Lung (tissue), 12 donors: ENCODE measurements around the gene PKM. TPM values are rescaled to one million over a fixed set of nuclear protein-coding genes. Genes with fewer than 3 reads are reported as not detected.

Source experiments
- ATAC-seq: fragments of 200-7000 bp; cut with Tn5 transposase; one replicate; pipeline ENCODE4 v1.9.1; 2020; ENCODE audit warnings: moderate number of reproducible peaks; ENCODE audit not compliant: insufficient read depth, low FRiP score
- DNase-seq, 3 donors: peaks; one replicate each; pipeline ENCODE4 v3.0.0-alpha.2; 2013 to 2017
- H3K27ac ChIP-seq, 2 donors: one replicate each; pipeline ENCODE4 v1.5.1; 2013; ENCODE audit warnings: mild to moderate bottlenecking in 2 of 2, moderate library complexity in 2 of 2, control low read depth in 1 of 2, inconsistent platforms in 1 of 2, low read depth in 1 of 2, low read length in 1 of 2
- H3K27me3 ChIP-seq, 3 donors: one replicate each; pipeline ENCODE4 v1.5.1; 2013; ENCODE audit warnings: low read length in 2 of 3; ENCODE audit not compliant: control insufficient read depth in 3 of 3, insufficient read depth in 3 of 3
- H3K36me3 ChIP-seq, 4 donors: one replicate each; pipeline ENCODE4 v1.5.1; 2013; ENCODE audit warnings: low read length in 4 of 4, mild to moderate bottlenecking in 1 of 4, moderate library complexity in 1 of 4; ENCODE audit not compliant: control insufficient read depth in 4 of 4, insufficient read depth in 4 of 4
- H3K4me1 ChIP-seq, 5 donors: one replicate each; pipeline ENCODE4 v1.5.1; 2013; ENCODE audit warnings: low read length in 5 of 5, mild to moderate bottlenecking in 2 of 5, moderate library complexity in 1 of 5; ENCODE audit not compliant: control insufficient read depth in 5 of 5, insufficient read depth in 5 of 5
- H3K4me3 ChIP-seq: one replicate; pipeline ENCODE4 v1.5.1; 2013; ENCODE audit warnings: mild to moderate bottlenecking, control low read depth, moderate library complexity
- H3K9ac ChIP-seq, 2 donors: one replicate each; pipeline ENCODE4 v1.5.1; 2013; ENCODE audit warnings: low read length in 2 of 2, control low read depth in 1 of 2; ENCODE audit not compliant: insufficient read depth in 1 of 2
- H3K9me3 ChIP-seq, 4 donors: one replicate each; pipeline ENCODE4 v1.5.1; 2013; ENCODE audit warnings: low read length in 3 of 4, mild to moderate bottlenecking in 1 of 4, moderate library complexity in 1 of 4; ENCODE audit not compliant: control insufficient read depth in 4 of 4, insufficient read depth in 3 of 4
- WGBS, 2 donors: extraction: QIAGEN DNeasy Blood & Tissue Kit; methylation state at CpG; one replicate each; pipeline ENCODE4 v1.1.7; 2013; 5-methylcytosine and 5-hydroxymethylcytosine counted together
- polyA plus RNA-seq, 2 donors: library from polyadenylated mRNA; stranded (reverse); fragments of 200-250 nt; gene quantifications; one replicate each; pipeline ENCODE4 v1.2.1, GENCODE V29; 2013
- total RNA-seq, 2 donors: library from RNA; depleted of rRNA in 1 of 2; stranded (reverse); fragments of >200 nt in 1 of 2; gene quantifications; one replicate each; pipeline ENCODE4 v1.2.1, GENCODE V29; 2014 to 2021
- TF ChIP-seq, protein P1 (sequence below): IDR thresholded peaks from 2 replicates; pipeline ENCODE4 v1.5.1; 2012; ENCODE audit warnings: mild to moderate bottlenecking; ENCODE audit errors: control extremely low read depth, extremely low read depth
- donor health status: control.
- donor health status: control.
- donor health status: Bipolar disorder and iron deficiency.
- donor health status: healthy.
- donor health status: DM: yes; HTN: yes; CAD: no.

The PKM gene
- total and polyA plus RNA-seq, 4 donors, result 235 to 867 (median 504) TPM

DNA sequence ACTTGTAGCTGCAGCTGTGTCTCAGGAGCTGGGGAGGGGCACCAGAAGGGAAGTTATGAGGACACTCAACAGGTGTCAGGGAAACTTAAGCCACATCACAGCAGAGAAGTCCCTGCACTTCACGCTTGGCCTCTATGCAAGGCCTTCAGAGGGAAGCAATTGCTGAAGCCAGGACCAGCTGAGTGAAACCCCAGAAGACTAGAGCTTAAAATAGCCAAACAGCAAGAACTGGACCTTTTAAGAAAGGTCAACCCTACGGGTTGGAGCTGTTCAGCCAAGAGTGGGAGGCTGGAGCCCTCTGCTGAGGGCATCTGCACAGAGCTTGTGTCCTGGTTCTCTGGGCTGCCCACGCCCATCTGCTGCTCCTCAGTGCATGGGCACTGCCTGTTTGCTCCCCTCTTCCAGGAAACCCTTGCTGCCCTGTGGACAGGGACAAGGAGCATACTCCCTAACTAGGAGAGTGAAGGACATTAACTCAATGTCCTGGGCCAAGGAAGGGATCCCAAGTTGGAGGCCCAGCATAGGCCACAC, 29.5 kb downstream of the PKM start:
- no peak for ATAC-seq
- peaks cover 0 to 4% (median 3%) of the 10 kb centered on the region in 3 donors for H3K27me3 ChIP-seq
- no peak overlapping the region for H3K27ac ChIP-seq
- H3K9ac ChIP-seq, result no peak overlapping the region
- WGBS, 2 donors, result 78 to 85% methylated on average over 3 of the region's 3 CpGs
- TF ChIP-seq, protein P1, sequence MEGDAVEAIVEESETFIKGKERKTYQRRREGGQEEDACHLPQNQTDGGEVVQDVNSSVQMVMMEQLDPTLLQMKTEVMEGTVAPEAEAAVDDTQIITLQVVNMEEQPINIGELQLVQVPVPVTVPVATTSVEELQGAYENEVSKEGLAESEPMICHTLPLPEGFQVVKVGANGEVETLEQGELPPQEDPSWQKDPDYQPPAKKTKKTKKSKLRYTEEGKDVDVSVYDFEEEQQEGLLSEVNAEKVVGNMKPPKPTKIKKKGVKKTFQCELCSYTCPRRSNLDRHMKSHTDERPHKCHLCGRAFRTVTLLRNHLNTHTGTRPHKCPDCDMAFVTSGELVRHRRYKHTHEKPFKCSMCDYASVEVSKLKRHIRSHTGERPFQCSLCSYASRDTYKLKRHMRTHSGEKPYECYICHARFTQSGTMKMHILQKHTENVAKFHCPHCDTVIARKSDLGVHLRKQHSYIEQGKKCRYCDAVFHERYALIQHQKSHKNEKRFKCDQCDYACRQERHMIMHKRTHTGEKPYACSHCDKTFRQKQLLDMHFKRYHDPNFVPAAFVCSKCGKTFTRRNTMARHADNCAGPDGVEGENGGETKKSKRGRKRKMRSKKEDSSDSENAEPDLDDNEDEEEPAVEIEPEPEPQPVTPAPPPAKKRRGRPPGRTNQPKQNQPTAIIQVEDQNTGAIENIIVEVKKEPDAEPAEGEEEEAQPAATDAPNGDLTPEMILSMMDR, result no peak
- peaks cover 30 to 57% (median 48%) of the 10 kb centered on the region in 4 donors for H3K36me3 ChIP-seq
- H3K9me3 ChIP-seq, result no peaks in the 10 kb centered on the region
- no peak for DNase-seq
- H3K4me1 ChIP-seq, result peaks cover 0 to 11% (median 0%) of the 10 kb centered on the region in 5 donors
- no peak overlapping the region for H3K4me3 ChIP-seq

DNA sequence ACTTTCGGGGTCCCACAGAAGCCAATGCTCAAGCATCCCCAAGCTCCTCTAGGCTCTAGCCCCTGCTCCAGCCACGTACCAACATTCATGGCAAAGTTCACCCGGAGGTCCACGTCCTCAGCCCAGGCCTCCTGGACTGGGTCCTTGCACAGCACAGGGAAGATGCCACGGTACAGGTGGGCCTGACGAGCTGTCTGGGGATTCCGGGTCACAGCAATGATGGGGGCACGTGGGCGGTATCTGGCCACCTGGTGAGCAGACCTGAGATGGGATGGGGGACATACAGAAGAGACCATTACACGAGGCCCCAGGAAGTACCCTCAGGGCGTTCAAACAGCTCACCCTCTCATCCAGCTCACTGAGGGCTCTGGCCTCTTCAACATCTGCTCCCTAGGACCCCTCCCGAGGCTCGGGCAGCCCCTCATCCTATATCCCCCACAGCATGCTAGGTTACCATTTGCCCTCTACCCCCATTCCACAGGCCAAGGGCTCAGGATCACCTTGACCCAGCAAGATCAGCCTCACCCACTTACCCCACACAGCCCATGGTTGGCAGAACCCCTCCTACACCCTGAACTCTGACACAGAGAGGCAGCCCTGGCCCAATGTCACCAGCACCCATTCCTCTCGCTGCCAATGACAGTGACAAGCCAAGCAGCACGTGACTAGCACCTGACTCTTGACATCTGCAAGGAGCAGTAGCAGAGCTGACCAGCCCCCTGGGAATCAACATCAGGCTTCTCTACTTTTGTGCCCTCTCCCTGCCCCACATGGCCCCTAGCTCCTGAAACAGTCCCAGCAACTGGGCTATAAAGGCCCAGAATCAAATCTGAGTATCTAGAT, 30.4 kb downstream of the PKM start:
- ATAC-seq (no peak), DNase-seq (no peak)
- 92 to 94% methylated on average over 15 of the region's 15 CpGs for WGBS, 2 donors
- TF ChIP-seq, protein P1, result no peak
- peaks cover 0 to 11% (median 0%) of the 10 kb centered on the region in 5 donors for H3K4me1 ChIP-seq
- peaks cover 22 to 51% (median 44%) of the 10 kb centered on the region in 4 donors for H3K36me3 ChIP-seq
- no peaks in the 10 kb centered on the region for H3K9me3 ChIP-seq
- H3K4me3 ChIP-seq, result no peak overlapping the region
- H3K27me3 ChIP-seq, result peaks cover 0 to 4% (median 3%) of the 10 kb centered on the region in 3 donors
- no peak overlapping the region for H3K27ac ChIP-seq
- peak overlapping the region in 1 of 2 donors; percentile 32 for H3K9ac ChIP-seq

DNA sequence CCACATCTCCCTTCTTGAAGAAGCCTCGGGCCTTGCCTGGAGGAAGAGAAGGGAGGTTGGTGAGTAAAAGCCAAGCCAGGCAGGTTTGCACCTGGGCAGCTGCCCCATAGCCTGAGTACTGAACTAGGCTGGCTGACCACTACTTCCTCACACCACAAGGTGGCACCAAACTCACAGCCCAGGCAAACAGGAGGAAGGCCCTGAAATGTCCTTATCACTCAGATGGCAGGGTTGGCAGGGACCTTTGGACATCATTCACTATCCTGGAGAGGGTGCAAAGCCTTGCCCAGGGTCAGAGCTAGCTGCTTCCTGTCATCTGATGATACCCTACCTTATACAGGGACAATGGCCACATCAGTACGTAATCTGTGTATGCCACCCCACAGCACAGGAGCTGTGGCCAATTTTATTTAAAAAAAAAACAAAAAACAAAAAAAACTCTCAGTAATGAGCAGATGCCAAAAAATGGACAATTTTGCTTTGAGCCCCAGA, 31.2 kb downstream of the PKM start:
- peaks cover 0 to 4% (median 3%) of the 10 kb centered on the region in 3 donors for H3K27me3 ChIP-seq
- H3K4me1 ChIP-seq, result peaks cover 0 to 11% (median 0%) of the 10 kb centered on the region in 5 donors
- H3K36me3 ChIP-seq, result peaks cover 19 to 51% (median 42%) of the 10 kb centered on the region in 4 donors
- no peak overlapping the region for H3K9ac ChIP-seq
- TF ChIP-seq, protein P1, result peak; percentile 92
- no peaks in the 10 kb centered on the region for H3K9me3 ChIP-seq
- 53 to 60% methylated on average over 2 of the region's 2 CpGs for WGBS, 2 donors
- no peak overlapping the region for H3K27ac ChIP-seq
- H3K4me3 ChIP-seq, result no peak overlapping the region
- DNase-seq (peak; percentile 71 to 80 (median 77)), ATAC-seq (peak; percentile 35)
